HTERT RPE-1 (cell line): Measurements from ENCODE around the gene ABI3BP.

ENCODE experiments used
- in situ Hi-C: fragments of 300-500 bp; cut with MboI; formaldehyde crosslinking; loops from 4 replicates; pipeline ENCODE4 v1.14.3; 2020; ENCODE audit warnings: low sequenced_read_pairs

The ABI3BP gene

DNA sequence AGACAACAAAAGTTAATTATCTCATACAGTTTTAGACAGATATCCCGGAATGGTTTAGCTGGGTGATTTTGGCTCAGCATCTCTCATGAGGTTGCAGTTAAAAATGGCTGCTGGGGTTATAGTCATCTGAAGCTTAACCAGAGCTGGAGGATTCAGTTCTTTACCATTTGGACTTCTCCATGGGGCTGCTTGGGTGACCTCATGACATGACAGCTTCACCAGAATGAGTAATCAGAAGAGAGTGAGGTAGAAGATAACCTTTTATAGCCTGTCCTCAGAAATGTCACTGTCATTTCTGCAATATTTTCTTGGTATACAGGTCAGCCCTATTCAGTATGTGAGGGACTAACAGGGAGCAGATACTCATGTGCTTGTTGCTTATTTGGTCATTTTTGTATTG, 253.0 kb downstream of the ABI3BP start:
- in situ Hi-C loops = no loop called here

DNA sequence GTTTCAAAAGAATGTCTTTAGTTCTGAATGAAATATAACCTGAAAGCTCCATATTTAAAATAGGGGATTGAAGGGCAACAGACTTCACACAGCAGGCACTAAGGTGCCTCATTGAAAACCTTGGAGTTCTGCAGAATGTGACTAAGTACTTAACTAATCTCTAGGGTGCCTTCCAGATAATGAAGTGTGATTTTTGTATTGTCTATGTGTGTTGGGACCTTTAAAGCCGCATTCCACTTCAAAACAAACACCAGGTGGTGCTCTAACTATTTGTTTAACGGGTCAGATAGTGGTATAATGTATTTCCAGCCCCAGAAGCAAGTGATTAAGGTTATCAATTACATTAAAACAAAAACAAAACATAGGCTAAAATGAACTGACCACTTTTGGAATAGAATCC, 255.9 kb downstream of the ABI3BP start:
- in situ Hi-C loops = no loop called here

DNA sequence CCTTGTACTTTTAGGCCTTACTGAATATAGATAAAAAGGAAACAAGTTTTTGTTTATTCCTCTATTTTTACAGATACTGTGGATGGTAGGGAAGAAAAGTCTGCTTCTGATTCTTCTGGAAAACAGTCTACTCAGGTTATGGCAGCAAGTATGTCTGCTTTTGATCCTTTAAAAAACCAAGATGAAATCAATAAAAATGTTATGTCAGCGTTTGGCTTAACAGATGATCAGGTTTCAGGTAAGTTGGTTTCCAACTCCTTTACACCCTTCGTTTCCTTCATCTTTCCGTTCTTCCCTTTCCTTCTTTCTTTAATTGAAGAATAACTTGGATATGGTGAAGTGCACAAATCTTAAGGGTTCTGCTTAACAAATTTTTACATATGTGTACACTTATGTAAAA, 260.8 kb downstream of the ABI3BP start:
- in situ Hi-C loops = no loop called here

DNA sequence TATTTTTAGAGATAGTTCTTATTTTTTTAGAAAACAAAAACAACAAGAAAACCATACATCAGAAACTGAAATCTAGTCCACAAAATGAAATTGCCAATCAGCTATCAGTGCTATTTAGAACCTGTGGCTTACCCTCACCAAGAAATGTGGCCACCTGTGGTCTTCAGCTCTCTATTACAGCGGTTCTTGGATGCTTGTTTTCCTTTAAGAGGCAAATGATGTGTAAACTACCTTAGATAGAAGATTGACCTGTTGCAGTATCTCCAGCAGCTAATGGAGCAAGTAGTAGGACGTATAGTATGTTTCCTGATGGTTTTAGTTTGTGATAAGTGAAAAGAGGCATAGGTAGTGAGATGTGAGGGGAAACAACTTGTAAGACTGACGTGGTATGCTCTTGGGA, 262.7 kb downstream of the ABI3BP start:
- in situ Hi-C loops = no loop called here

DNA sequence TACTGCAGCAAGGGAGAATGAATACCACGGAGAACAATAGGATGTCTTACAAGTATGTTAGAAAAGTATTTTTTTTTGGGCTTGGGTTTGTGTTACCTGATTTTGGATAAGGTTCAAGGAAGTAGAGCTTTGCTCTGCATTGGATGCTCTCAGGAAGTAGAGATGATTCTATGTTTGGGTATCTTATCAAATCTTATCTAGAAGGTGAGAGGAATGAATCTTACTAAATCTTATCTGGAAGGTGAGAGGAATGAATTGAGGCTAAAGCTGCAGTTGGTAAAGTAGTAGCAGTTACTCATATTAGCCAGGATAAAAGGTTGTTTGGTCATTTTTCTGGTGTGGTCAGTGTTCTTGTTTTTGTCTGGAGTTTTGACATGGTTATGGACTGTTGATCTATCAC, 266.5 kb downstream of the ABI3BP start:
- in situ Hi-C loops = no loop called here

GRCh38 chr3:100725935-100726513, 267.2 kb downstream of the ABI3BP start:
- in situ Hi-C loops = no loop called here

- in situ Hi-C loops = no loop called here
Observed at GRCh38 chr3:100720426-100720825, 272.8 kb downstream of the ABI3BP start.

- in situ Hi-C loops = no loop called here
Observed at GRCh38 chr3:100719136-100719535, 274.1 kb downstream of the ABI3BP start.

GRCh38 chr3:100717637-100718487, 275.4 kb downstream of the ABI3BP start:
- in situ Hi-C loops = no loop called here

DNA sequence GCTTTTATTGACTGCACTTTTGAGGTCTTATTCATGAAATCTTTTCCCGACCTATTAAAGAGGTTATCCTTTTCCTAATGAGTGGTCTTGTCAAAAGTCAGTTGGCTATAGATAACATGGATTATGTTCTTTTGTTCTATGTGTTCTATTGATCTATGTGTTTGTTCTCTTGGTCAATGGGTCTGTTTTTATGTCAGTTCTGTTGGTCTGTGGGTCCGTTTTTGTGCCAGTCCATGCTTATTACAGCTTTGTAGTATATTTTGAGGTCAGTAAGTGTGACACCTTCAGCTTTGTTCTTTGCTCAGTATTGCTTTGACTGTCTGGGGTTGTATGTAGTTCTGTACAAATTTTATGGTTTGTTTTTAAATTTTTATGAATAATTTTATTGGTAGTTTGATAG, 276.2 kb downstream of the ABI3BP start:
- in situ Hi-C loops = no loop called here

DNA sequence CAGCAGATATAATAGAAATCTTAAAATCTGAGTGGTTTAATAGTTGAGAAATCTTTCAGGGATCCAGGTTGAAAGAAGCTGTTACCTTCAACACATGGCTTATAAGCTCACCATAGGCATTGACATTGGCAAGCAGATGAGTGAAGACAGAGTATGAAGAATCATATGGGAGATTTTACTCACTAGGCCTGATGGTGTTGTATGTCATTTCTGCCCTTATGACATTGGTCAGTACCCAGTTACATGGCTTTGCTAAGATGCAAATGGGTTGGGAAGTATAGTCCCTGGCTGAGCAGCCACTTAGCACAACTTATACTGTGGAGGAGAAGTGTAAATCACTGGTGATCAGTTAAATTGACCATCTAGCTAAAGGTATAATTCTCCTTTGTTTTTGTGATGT, 278.0 kb downstream of the ABI3BP start:
- in situ Hi-C loops = no loop called here

DNA sequence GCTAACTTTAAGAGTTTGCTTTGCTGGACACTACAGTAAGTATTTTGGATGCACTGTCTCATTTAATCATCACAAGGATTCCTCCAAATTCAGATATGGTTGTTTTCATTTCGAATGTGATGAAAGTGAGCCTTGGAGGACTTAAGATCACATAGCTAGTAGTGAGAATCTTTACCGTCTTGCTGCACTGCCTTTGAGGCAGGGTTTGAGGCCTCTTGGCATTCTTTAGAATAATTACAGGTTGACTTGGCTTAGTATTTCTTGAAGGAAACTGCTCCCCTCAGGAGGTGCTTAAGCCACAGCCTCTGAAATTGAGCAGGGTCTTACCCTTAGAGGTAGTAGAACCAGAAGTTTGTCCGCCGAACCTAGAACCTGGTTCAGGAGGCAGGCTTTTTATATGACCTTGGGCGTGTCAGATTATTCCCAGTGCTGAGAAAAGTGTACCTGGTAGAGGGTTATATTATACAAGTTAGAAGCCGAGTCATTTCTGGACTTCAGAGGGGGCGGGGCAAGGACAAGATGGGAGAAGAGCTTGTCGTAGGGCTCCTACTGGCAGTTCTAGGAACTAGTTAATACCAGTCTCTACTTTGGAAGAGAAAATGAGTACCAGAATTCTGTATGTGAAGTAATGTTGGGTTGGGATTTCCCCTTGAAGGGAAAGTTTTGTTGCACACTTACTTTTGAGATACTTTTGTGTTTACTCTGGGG, 282.8 kb downstream of the ABI3BP start:
- in situ Hi-C loops = no loop called here

GRCh38 chr3:100709842-100710260, 283.4 kb downstream of the ABI3BP start:
- in situ Hi-C loops = no loop called here

GRCh38 chr3:100708989-100709841, 284.0 kb downstream of the ABI3BP start, which contains the start of gene TFG:
Gene TFG, plus strand, starts transcription at chr3:100709494. Its CDS starts 4,192 bp downstream, at chr3:100713686.
- in situ Hi-C loops = no loop called here

GRCh38 chr3:100708644-100708988, 284.6 kb downstream of the ABI3BP start:
- in situ Hi-C loops = no loop called here

- in situ Hi-C loops = no loop called here
Observed at GRCh38 chr3:100706365-100706764, 286.9 kb downstream of the ABI3BP start.

- in situ Hi-C loops = no loop called here
Observed at GRCh38 chr3:100703865-100704264, 289.4 kb downstream of the ABI3BP start.

DNA sequence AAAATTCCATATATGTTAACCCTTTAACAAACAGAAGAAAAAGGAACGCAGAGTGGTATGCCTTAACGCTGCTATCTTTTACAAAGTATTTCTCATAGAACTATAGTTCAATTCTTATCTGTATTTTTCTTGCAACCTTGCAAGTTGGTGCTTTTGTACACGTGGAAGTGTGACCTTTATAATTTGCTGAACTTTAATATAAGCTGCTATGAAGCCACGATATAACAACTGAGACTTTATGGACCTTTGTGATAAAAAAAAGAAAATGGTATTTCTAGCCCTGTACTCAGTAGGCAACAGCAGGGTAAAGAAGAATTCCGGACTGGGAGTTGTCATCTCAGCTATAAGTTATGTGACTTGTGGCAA, 290.3 kb downstream of the ABI3BP start:
- in situ Hi-C loops = no loop called here

DNA sequence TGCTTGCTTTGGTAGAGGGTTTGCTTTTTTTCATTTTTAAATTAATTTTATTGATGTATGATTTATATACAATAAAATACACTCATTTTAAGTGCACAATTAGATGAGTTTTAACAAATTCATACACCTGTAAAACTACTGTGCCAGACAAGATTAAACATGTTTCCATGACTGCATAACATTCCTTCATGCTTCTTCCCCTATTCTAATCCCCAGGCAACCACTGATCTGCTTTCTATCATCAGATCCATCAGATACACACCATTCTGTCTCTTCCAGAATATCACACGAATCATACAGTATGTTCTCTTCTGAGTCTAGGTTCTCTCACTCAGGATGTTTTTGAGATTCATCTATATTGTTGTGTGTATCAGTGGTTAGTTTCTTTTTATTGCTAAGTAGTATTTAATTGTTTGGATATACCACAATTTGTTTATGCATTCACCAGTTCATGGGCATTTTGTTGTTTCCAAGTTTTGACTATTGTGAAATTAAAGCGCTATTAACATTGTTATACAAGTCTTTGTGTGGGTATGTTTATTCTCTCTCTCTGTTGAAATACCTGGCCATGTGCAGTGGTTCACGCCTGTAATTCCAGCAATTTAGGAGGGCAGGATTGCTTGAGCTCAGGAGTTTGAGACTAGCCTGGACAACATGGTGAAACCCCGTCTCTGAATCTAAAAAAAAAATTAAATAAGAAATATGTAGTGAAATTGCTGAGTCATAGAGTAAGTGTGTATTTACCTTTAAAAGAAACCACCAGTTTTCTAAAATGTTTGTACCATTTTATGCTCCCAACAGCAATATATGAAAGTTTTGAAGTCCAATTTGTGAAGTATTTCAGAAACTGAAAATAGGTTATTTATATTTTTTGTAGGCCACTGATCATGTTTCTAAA, 290.9 kb downstream of the ABI3BP start:
- in situ Hi-C loops = no loop called here

DNA sequence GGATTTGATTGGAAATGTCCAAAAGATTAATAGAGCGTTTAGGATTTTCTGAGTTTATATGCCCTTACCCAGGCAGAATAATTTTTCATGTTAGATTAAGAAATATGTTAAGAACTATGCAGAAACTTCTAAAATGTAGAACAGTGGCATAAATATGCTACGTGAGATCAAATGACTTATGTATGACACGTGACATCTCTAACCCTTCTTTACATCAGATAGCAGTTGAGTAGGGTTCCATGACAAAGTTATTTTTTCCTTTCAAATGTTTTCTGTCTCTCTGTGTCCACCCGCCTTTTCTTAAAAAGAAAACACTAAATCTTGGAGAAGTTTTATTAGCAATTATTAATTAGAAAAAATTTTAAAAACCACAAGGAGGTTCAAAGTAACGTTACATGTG, 292.5 kb downstream of the ABI3BP start:
- in situ Hi-C loops = no loop called here
